HFF-Myc (cell line): ENCODE measurements around the gene EFR3B.
"Not testable (repeated sequence)": the region's sequence is repeated elsewhere in the genome, so short reads cannot be mapped to it uniquely, and the experiment has no call there.

Experiments
- DNase-seq: peaks from one replicate; pipeline ENCODE4 v3.0.0-alpha.2; 2011; ENCODE audit warnings: low read depth; ENCODE audit errors: extremely low read depth
- H3K4me3 ChIP-seq: replicated peaks from 2 replicates; pipeline ENCODE4 v1.5.1; 2011; ENCODE audit warnings: low read depth, mild to moderate bottlenecking, control low read depth, low read length
- TF ChIP-seq, protein P1 (sequence below): IDR thresholded peaks from 2 replicates; pipeline ENCODE4 v1.5.1; 2012; ENCODE audit warnings: mild to moderate bottlenecking, low read depth, low read length, control low read depth; ENCODE audit errors: missing control alignments

Gene EFR3B

DNA sequence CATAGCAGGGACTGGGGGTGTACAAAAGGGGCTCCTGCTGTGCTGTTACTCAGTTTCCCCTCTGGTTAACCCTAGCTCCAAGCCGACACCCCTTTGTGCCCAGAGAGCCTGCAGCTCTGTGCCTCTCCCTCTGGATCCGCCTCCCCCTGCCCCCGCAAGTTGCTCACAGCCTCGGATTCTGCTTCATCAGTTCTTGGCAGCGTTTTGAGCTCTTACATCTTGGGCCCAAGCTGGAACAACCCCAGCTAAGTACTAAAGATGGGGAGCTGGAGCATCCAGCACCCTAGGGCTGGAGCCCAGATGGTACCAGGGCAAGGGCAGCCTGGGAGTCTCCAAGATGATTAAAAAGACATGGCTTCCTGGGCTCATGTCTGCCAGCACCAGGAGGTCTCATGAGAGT is 85.8 kb downstream of the EFR3B start:
- DNase-seq = no peak
- H3K4me3 ChIP-seq = no peak overlapping the region
- TF ChIP-seq, protein P1, sequence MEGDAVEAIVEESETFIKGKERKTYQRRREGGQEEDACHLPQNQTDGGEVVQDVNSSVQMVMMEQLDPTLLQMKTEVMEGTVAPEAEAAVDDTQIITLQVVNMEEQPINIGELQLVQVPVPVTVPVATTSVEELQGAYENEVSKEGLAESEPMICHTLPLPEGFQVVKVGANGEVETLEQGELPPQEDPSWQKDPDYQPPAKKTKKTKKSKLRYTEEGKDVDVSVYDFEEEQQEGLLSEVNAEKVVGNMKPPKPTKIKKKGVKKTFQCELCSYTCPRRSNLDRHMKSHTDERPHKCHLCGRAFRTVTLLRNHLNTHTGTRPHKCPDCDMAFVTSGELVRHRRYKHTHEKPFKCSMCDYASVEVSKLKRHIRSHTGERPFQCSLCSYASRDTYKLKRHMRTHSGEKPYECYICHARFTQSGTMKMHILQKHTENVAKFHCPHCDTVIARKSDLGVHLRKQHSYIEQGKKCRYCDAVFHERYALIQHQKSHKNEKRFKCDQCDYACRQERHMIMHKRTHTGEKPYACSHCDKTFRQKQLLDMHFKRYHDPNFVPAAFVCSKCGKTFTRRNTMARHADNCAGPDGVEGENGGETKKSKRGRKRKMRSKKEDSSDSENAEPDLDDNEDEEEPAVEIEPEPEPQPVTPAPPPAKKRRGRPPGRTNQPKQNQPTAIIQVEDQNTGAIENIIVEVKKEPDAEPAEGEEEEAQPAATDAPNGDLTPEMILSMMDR = no peak

GRCh38 chr2:25129901-25130520 is 88.1 kb downstream of the EFR3B start:
- no peak for DNase-seq
- H3K4me3 ChIP-seq = no peak overlapping the region
- TF ChIP-seq, protein P1 = no peak

DNA sequence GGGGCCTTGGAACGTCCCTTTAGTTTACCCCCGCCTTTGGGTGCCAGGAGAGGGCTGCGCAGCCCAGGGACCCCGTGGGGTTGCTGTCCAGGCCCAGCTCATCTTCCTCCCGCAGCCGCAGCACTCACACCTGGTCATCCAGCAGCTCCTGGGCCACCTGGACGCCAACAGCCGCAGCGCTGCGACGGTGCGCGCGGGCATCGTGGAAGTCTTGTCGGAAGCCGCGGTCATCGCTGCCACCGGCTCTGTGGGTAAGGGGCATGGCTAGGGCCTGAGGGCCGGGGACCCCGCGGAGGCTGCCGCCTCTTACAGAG is 89.3 kb downstream of the EFR3B start:
- H3K4me3 ChIP-seq = no peak overlapping the region
- no peak for DNase-seq
- TF ChIP-seq, protein P1 = no peak

DNA sequence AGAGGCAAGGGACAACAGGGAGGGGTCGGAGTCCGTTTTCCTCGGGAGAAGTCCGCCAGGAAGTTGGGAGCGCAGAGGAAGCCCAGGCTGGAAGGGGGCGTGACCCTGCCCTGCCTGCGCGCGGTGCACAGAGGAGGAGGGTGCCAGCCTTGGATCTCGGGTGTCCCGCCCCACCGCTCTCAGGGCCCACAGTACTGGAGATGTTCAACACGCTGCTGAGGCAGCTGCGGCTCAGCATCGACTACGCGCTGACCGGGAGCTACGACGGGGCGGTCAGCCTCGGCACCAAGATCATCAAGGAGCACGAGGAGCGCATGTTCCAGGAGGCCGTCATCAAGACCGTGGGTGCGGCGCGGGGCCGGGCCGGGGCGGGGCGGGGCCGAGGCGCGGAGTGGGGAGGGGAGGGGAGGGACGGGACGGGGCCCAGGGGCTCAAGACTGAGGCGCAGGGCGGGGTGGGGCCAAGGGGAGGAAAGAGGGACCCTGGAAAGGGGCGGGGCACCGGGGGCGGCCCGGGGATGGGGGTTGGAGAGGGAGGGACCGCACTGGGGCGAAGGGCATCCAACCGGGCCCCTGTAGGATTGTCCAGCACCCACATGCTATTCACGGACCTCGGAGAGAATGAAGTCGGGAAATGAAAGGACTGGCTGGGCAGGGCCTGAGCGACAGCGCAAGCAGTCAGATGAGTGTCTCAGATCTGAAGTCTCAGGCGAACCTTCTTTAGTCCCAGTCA is 89.9 kb downstream of the EFR3B start:
- no peak overlapping the region for H3K4me3 ChIP-seq
- TF ChIP-seq, protein P1 = no peak
- no peak for DNase-seq

DNA sequence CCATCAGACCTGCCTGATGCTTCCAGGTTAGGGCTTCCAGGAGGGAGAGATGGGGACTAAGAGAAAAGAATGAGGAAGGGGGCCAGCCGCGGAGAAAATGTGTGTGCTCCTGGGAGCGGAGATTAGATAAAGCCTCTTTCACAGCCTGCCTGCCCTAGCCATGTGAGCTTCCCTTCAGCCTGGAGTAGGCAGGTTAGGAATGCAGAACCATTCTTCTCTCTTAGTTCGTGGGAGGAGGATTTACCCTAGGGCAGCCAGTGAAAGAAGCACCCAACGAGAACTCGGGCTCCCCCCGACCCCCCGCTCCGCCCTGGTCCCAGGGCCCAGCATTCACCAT is 90.4 kb downstream of the EFR3B start:
- TF ChIP-seq, protein P1 = no peak
- no peak for DNase-seq
- no peak overlapping the region for H3K4me3 ChIP-seq

DNA sequence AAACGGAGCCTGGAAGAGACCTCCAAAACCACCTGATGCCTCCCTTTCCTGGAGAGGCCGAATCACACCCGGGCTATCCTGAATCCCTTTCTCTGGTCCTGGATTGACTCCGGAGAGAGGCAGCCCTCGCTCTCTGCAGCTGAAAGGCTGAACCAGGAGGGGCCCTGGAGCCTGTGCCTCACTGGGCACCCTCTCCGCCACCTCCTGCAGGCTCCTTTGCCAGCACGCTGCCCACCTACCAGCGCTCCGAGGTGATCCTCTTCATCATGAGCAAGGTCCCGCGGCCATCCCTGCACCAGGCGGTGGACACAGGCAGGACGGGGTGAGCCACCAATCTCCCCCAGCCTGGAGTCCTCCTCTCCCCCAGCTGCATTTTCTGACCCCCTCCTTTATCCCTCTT is 90.8 kb downstream of the EFR3B start:
- TF ChIP-seq, protein P1 = no peak
- DNase-seq = no peak
- no peak overlapping the region for H3K4me3 ChIP-seq

DNA sequence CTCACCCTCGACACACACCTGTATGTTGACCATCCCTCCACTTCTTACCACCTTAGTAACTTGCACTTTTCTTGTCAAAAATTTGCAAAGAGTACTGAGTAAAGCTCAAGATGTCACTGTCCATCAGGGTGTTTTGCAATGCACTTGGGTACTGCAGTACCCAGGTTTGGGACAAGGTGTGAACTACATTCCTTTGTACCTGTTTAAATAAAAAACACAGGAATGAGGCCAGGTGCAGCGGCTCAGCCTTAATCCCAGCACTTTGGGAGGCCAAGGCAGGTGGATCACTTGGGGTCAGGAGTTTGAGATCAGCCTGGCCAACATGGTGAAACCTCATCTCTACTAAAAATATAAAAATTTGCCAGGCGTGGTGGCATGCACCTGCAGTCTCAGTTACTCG is 98.7 kb downstream of the EFR3B start:
- H3K4me3 ChIP-seq, DNase-seq: not testable (repeated sequence)
